H1 (cell line): ENCODE results near the gene TMEM272. TPM values are rescaled to one million over a fixed set of nuclear protein-coding genes. Genes with fewer than 3 reads are reported as not detected.

Experiments
- CTCF ChIA-PET: fragments of 300-600 bp; sonication (Branson Sonifier 250); formaldehyde crosslinking; loops from one replicate; lab custom pipeline; 2021; ENCODE audit not compliant: partially characterized antibody; lab: Charles Lee
- POLR2A ChIA-PET: fragments of 300-600 bp; sonication (Branson Sonifier 250); formaldehyde crosslinking; loops from one replicate; lab custom pipeline; 2021; ENCODE audit warnings: inconsistent platforms; ENCODE audit not compliant: partially characterized antibody; lab: Charles Lee
- DNase-seq, 2 experiments: peaks; one replicate each; pipeline versions ENCODE4 v3.0.0 to v3.0.0-alpha.2; 2010 to 2022; ENCODE audit warnings: low spot score in 2 of 2, low read depth in 1 of 2, mixed read lengths in 1 of 2
- FAIRE-seq: peaks from 2 replicates; lab custom pipeline; 2011; peaks lifted over from hg19 to GRCh38; lab: Jason Lieb, UNC
- H2AFZ ChIP-seq: 2 replicates; pipeline ENCODE4 v1.8.1; 2012; ENCODE audit warnings: low read length, inconsistent platforms
- H2AK5ac ChIP-seq: 2 replicates; pipeline ENCODE4 v1.6.1; 2013; ENCODE audit warnings: low read depth, low read length
- H2BK120ac ChIP-seq: replicated peaks from 2 replicates; pipeline ENCODE3; 2013; ENCODE audit warnings: low read depth, low read length, inconsistent platforms
- H2BK12ac ChIP-seq: 2 replicates; pipeline ENCODE4 v1.6.1; 2013; ENCODE audit warnings: low read depth, low read length
- H2BK15ac ChIP-seq: 2 replicates; pipeline ENCODE4 v1.6.1; 2013; ENCODE audit warnings: low read length
- H2BK20ac ChIP-seq: 2 replicates; pipeline ENCODE4 v1.6.1; 2013; ENCODE audit warnings: low read length
- H2BK5ac ChIP-seq: 2 replicates; pipeline ENCODE4 v1.6.1; 2013; ENCODE audit warnings: low read depth, low read length
- H3K14ac ChIP-seq: 2 replicates; pipeline ENCODE4 v1.6.1; 2013; ENCODE audit warnings: inconsistent platforms; ENCODE audit not compliant: insufficient read length
- H3K18ac ChIP-seq: 2 replicates; pipeline ENCODE4 v1.6.1; 2013; ENCODE audit warnings: low read length; ENCODE audit errors: extremely low read depth
- H3K23ac ChIP-seq: 2 replicates; pipeline ENCODE4 v1.6.1; 2013; ENCODE audit warnings: inconsistent platforms; ENCODE audit not compliant: insufficient read length
- H3K23me2 ChIP-seq: 2 replicates; pipeline ENCODE4 v1.6.1; 2013; ENCODE audit warnings: low read depth, low read length
- H3K27ac ChIP-seq: 2 replicates; pipeline ENCODE4 v1.6.1; 2011; ENCODE audit warnings: low read depth, low read length, inconsistent platforms
- H3K27me3 ChIP-seq, 4 experiments: replicated peaks in 1 of 4; 1 replicate in 1 of 4; 2 replicates in 3 of 4; pipeline versions ENCODE4 v1.6.1 to v1.8.1; 2011 to 2013; ENCODE audit warnings: low read length in 3 of 4, mild to moderate bottlenecking in 3 of 4, inconsistent platforms in 2 of 4, mixed read lengths in 2 of 4, moderate library complexity in 1 of 4; ENCODE audit not compliant: control insufficient read depth in 3 of 4, insufficient read depth in 3 of 4; ENCODE audit errors: extremely low read depth in 1 of 4
- H3K36me3 ChIP-seq, 4 experiments: 2 replicates each; pipeline versions ENCODE4 v1.6.1 to v1.8.1; 2011 to 2013; ENCODE audit warnings: mild to moderate bottlenecking in 4 of 4, low read length in 3 of 4, moderate library complexity in 2 of 4, control low read depth in 1 of 4, inconsistent platforms in 1 of 4; ENCODE audit not compliant: insufficient read depth in 4 of 4, control insufficient read depth in 2 of 4
- H3K4ac ChIP-seq: replicated peaks from 2 replicates; pipeline ENCODE3; 2013; ENCODE audit warnings: low read length, low read depth, mixed read lengths, inconsistent platforms; ENCODE audit not compliant: insufficient read length
- H3K4me1 ChIP-seq, 4 experiments: replicated peaks in 1 of 4; 1 replicate in 1 of 4; 2 replicates in 3 of 4; pipeline versions ENCODE4 v1.6.1 to v1.8.1; 2011 to 2013; ENCODE audit warnings: low read length in 3 of 4, inconsistent platforms in 2 of 4, mixed read lengths in 1 of 4; ENCODE audit not compliant: insufficient read depth in 4 of 4, control insufficient read depth in 3 of 4
- H3K4me2 ChIP-seq, 2 experiments: 2 replicates each; pipeline versions ENCODE4 v1.6.1 to v1.8.1; 2011 to 2013; ENCODE audit warnings: low read depth in 2 of 2, low read length in 2 of 2, control low read depth in 1 of 2, inconsistent platforms in 1 of 2, mild to moderate bottlenecking in 1 of 2; ENCODE audit not compliant: insufficient read depth in 1 of 2
- H3K4me3 ChIP-seq, 4 experiments: fragments of 200-600, 300-600 bp in 1 of 4; sonication (generic), shearing (Covaris generic), sonication (Bioruptor Twin) in 1 of 4; 2 replicates each; pipeline versions ENCODE4 v1.5.1 to v1.8.1; 2011 to 2016; ENCODE audit warnings: low read length in 4 of 4, low read depth in 3 of 4, control low read depth in 2 of 4, inconsistent platforms in 2 of 4, mild to moderate bottlenecking in 2 of 4, mixed read lengths in 1 of 4, moderate library complexity in 1 of 4; ENCODE audit not compliant: insufficient read depth in 2 of 4; ENCODE audit errors: extremely low read depth in 1 of 4
- H3K56ac ChIP-seq: replicated peaks from 2 replicates; pipeline ENCODE3; 2013; ENCODE audit warnings: low read depth, mild to moderate bottlenecking, mixed read lengths, low read length, inconsistent platforms; ENCODE audit not compliant: insufficient read length
- H3K79me1 ChIP-seq: 2 replicates; pipeline ENCODE4 v1.6.1; 2013; ENCODE audit warnings: low read depth, low read length, control low read depth
- H3K79me2 ChIP-seq, 2 experiments: 2 replicates each; pipeline versions ENCODE4 v1.6.1 to v1.8.1; 2012 to 2013; ENCODE audit warnings: low read length in 2 of 2, mild to moderate bottlenecking in 2 of 2, inconsistent platforms in 1 of 2; ENCODE audit not compliant: insufficient read depth in 2 of 2, control insufficient read depth in 1 of 2
- H3K9ac ChIP-seq, 4 experiments: replicated peaks in 1 of 4; 1 replicate in 1 of 4; 2 replicates in 3 of 4; pipeline versions ENCODE4 v1.6.1 to v1.8.1; 2011 to 2013; ENCODE audit warnings: low read depth in 3 of 4, low read length in 3 of 4, control low read depth in 2 of 4, mild to moderate bottlenecking in 2 of 4, moderate library complexity in 2 of 4, inconsistent platforms in 1 of 4; ENCODE audit errors: extremely low read depth in 1 of 4
- H3K9me3 ChIP-seq, 2 experiments: 2 replicates each; pipeline versions ENCODE4 v1.6.1 to v1.8.1; 2012 to 2013; ENCODE audit warnings: mild to moderate bottlenecking in 2 of 2, moderate library complexity in 2 of 2, control low read depth in 1 of 2, inconsistent platforms in 1 of 2, low read depth in 1 of 2, low read length in 1 of 2, mixed read lengths in 1 of 2; ENCODE audit not compliant: insufficient read depth in 2 of 2
- H4K20me1 ChIP-seq, 2 experiments: replicated peaks in 1 of 2; 2 replicates each; pipeline versions ENCODE3 to v1.8.1; 2011 to 2013; ENCODE audit warnings: inconsistent platforms in 2 of 2, low read length in 2 of 2, mild to moderate bottlenecking in 1 of 2; ENCODE audit not compliant: insufficient read depth in 2 of 2, control insufficient read depth in 1 of 2
- H4K5ac ChIP-seq: 2 replicates; pipeline ENCODE4 v1.6.1; 2013; ENCODE audit warnings: low read length, low read depth, mixed read lengths, inconsistent platforms; ENCODE audit not compliant: insufficient read length
- H4K8ac ChIP-seq: 2 replicates; pipeline ENCODE4 v1.8.0; 2013; ENCODE audit warnings: mild to moderate bottlenecking, moderate library complexity, low read length, inconsistent platforms; ENCODE audit not compliant: insufficient read depth; ENCODE audit errors: extremely low read depth
- H4K91ac ChIP-seq: replicated peaks from 2 replicates; pipeline ENCODE3; 2013; ENCODE audit warnings: low read length, mixed read lengths, inconsistent platforms; ENCODE audit not compliant: insufficient read length
- ATF2 ChIP-seq: IDR thresholded peaks from 2 replicates; pipeline ENCODE4 v1.6.1; 2012; ENCODE audit warnings: low read length, inconsistent platforms
- CEBPB ChIP-seq: IDR thresholded peaks from 2 replicates; pipeline ENCODE4 v1.6.1; 2012; ENCODE audit warnings: low read depth, low read length
- CHD1 ChIP-seq: IDR thresholded peaks from 2 replicates; pipeline ENCODE4 v1.6.1; 2012; ENCODE audit warnings: low read depth, low read length, improper control_type of control experiment
- CREB1 ChIP-seq: IDR thresholded peaks from 2 replicates; pipeline ENCODE4 v1.6.1; 2012; ENCODE audit warnings: inconsistent platforms
- EZH2 ChIP-seq: fragments of 200-600 bp; sonication (generic); IDR thresholded peaks from 2 replicates; pipeline ENCODE4 v1.7.1; 2012; ENCODE audit warnings: low read depth, mild to moderate bottlenecking, moderate library complexity, low read length, inconsistent platforms; ENCODE audit not compliant: severe bottlenecking
- KDM1A ChIP-seq: fragments of 200-600, 300-600 bp; sonication (generic); IDR thresholded peaks from 2 replicates; pipeline ENCODE4 v1.7.1; 2016; ENCODE audit warnings: mild to moderate bottlenecking, low read length, borderline replicate concordance
- POU5F1 ChIP-seq: IDR thresholded peaks from 2 replicates; pipeline ENCODE4 v1.6.1; 2011; ENCODE audit warnings: low read depth, mild to moderate bottlenecking, low read length, moderate library complexity
- RNF2 ChIP-seq: fragments of 200-900, 300-1000 bp; sonication (generic); IDR thresholded peaks from 2 replicates; pipeline ENCODE4 v1.7.1; 2016; ENCODE audit warnings: borderline replicate concordance, low read depth, mild to moderate bottlenecking, antibody characterized with exemption, low read length; ENCODE audit not compliant: poor library complexity, severe bottlenecking; ENCODE audit errors: missing control alignments
- SAP30 ChIP-seq: fragments of 300-600 bp; sonication (generic); IDR thresholded peaks from 2 replicates; pipeline ENCODE4 v1.7.1; 2012; ENCODE audit warnings: low read length, moderate library complexity, mild to moderate bottlenecking, inconsistent platforms; ENCODE audit not compliant: insufficient read depth, insufficient replicate concordance
- SIX5 ChIP-seq: IDR thresholded peaks from 2 replicates; pipeline ENCODE4 v1.6.1; 2011; ENCODE audit warnings: mild to moderate bottlenecking, low read depth, low read length
- SP4 ChIP-seq: IDR thresholded peaks from 2 replicates; pipeline ENCODE4 v1.6.1; 2012; ENCODE audit warnings: low read length, inconsistent platforms
- TCF12 ChIP-seq: IDR thresholded peaks from 2 replicates; pipeline ENCODE4 v1.6.1; 2011; ENCODE audit warnings: low read depth, mild to moderate bottlenecking, low read length
- WGBS, 2 experiments: shearing (Covaris generic) in 1 of 2; methylation state at CpG; one replicate each; pipeline versions ENCODE4 v1.1.6 to v1.1.7; 2013 to 2015; ENCODE audit warnings: low lambda C conversion rate in 2 of 2, mixed read lengths in 2 of 2, inconsistent platforms in 1 of 2, low coverage in 1 of 2, missing lambda C conversion rate in 1 of 2; ENCODE audit not compliant: insufficient replicate concordance in 2 of 2, insufficient coverage in 1 of 2, insufficient read length in 1 of 2; ENCODE audit errors: extremely low coverage in 1 of 2, missing lambda C conversion rate in 1 of 2; 5-methylcytosine and 5-hydroxymethylcytosine counted together
- polyA plus RNA-seq, 7 experiments: library from polyadenylated mRNA; depleted of rRNA in 3 of 7; stranded (reverse) in 5 of 7; unstranded in 2 of 7; fragments of >200 nt in 5 of 7; fragments of 200-250 nt in 2 of 7; gene quantifications; 1 replicate in 5 of 7; 2 replicates in 1 of 7; 4 replicates in 1 of 7; pipeline versions ENCODE4 v1.2.1 to v1.2.3, GENCODE V29; 2011 to 2013; ENCODE audit warnings: missing spikeins in 2 of 7, mixed read lengths in 2 of 7
- total RNA-seq: library from RNA; stranded (reverse); fragmentation: NEBNext Ultra II Directional; extraction: Animal tissue kit (Norgen Biotek cat#: 25700); gene quantifications from 2 replicates; pipeline ENCODE4 v1.2.1, GENCODE V29; 2021
- TF ChIP-seq, protein P1 (sequence below): IDR thresholded peaks from 2 replicates; pipeline ENCODE4 v1.6.1; 2011; ENCODE audit warnings: low read depth, mild to moderate bottlenecking, low read length; ENCODE audit not compliant: insufficient read depth

Gene TMEM272
- total and polyA plus RNA-seq, 2 of the 8 experiments (the other 6 are each of a cell fraction or from before 2014, with no cell fraction given) = 0.05 TPM; not detected in 1

DNA sequence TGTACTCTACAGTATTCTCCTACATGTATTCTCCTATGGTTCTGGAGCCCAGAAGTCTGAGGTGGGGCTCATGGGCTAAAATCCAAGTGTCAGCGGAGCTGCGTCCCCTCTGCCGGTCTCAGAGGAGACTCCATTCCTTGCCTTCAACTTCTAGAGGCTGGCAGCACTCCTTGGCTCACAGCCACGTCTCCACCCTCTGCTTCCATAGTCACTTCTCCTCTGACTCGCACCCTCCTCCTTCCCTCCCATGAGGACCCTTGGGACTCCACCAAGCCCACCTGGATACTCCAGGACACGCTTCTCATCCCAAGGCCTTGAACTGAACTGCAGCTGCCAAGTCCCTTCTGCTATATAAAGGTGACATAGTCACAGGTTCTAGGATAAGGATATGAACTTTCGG lies 68.8 kb downstream of the TMEM272 start:
- H3K56ac ChIP-seq = no peak overlapping the region
- no peaks in the 10 kb centered on the region; the same call in 1 of the 2 replicates for H3K79me1 ChIP-seq
- DNase-seq (no peak), FAIRE-seq (no peak)
- no peaks in the 10 kb centered on the region for H3K36me3 ChIP-seq
- H4K5ac ChIP-seq = no peak overlapping the region
- no peak overlapping the region for H4K91ac ChIP-seq
- H4K20me1 ChIP-seq = no peaks in the 10 kb centered on the region
- H3K4me2 ChIP-seq = no peak overlapping the region
- H2AFZ ChIP-seq = no peak overlapping the region
- POLR2A ChIA-PET = no interaction called here
- H3K4me1 ChIP-seq = peaks cover 0 to 3% (median 0%) of the 10 kb centered on the region in 4 experiments; a peak in 2 of 7 replicates
- CTCF ChIA-PET = no interaction called here
- no peak overlapping the region for H3K14ac ChIP-seq
- no peak overlapping the region for H3K18ac ChIP-seq
- H2BK12ac ChIP-seq = no peak overlapping the region
- H3K23me2 ChIP-seq = no peaks in the 10 kb centered on the region
- no peaks in the 10 kb centered on the region for H3K79me2 ChIP-seq
- no peak overlapping the region for H2BK20ac ChIP-seq
- no peak overlapping the region for H3K9ac ChIP-seq
- no peak overlapping the region for H2BK120ac ChIP-seq
- no peak overlapping the region for H3K23ac ChIP-seq
- no peak overlapping the region for H2BK15ac ChIP-seq
- H4K8ac ChIP-seq = no peak overlapping the region
- no peak overlapping the region for H2BK5ac ChIP-seq
- no peaks in the 10 kb centered on the region for H3K9me3 ChIP-seq
- H3K4ac ChIP-seq = no peak overlapping the region
- no peak overlapping the region for H3K4me3 ChIP-seq
- 89% methylated on average over 7 of the region's 7 CpGs; no CpG with 5 or more reads in 1 of the 2 experiments for WGBS, 2 experiments
- H3K27me3 ChIP-seq = no peaks in the 10 kb centered on the region
- H2AK5ac ChIP-seq = no peak overlapping the region
- no peak overlapping the region for H3K27ac ChIP-seq
- TF ChIP-seq, protein P1, sequence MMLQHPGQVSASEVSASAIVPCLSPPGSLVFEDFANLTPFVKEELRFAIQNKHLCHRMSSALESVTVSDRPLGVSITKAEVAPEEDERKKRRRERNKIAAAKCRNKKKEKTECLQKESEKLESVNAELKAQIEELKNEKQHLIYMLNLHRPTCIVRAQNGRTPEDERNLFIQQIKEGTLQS = no peak
- TF ChIP-seq SAP30 (no peak), CREB1 (no peak), ATF2 (no peak), SP4 (no peak), POU5F1 (no peak), KDM1A (no peak), EZH2 (no peak), SIX5 (no peak), CHD1 (no peak), RNF2 (no peak), TCF12 (no peak), CEBPB (no peak)
